ENCODE measurements around the gene NAT8.
"Not testable (repeated sequence)": the region's sequence is repeated elsewhere in the genome, so short reads cannot be mapped to it uniquely, and the experiment has no call there.

Gene NAT8

DNA sequence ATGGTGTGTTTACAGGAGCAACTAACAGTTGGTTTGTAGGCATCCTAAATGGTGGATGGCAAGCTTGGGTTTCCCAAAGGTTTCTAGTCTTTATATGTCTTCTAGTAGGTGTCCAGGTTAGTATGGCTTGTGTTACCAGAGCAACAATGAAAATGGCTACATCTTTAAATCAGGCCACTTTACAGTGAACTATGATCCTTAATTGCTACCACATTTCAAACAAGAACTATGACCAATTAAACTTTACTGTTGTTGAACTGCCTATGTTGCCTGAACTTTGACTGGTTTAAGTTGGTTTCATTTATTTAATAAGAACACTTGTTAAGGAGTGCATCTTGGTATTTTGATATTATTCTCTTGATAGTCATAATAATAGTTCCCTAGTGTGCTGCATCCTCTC is 5.2 kb downstream of the NAT8 start:
- not testable (repeated sequence) for DNase-seq (ENCODE audit: low read depth)

DNA sequence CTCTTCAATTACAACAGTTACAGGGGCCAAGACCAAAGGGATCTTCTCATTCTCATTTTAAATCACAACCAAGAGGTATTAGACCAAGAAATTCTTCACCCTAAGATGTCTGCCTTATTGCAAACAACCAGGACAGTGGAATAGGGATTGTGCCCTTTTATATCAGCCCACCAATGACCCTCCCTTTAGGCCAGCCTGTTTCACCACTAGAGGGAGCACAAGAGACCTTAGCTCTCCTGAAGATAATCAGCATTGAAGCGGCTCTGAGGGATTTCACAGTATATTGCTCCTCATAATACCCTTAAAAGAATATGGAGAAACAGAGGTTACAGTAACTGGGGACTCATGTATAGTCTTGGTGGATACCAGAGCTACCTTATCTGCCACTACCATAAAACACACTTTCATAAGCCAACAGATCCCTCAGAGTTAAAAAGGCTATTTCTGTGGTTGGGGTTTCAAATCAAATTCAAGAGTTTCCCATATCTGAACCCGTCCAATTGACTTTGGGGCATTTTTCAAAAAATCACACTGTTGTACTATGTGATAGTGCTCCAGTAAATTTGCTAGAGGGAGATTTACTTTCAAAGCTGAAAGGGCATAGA is 11.5 kb downstream of the NAT8 start:
- DNase-seq (ENCODE audit: low read depth) = not testable (repeated sequence)

DNA sequence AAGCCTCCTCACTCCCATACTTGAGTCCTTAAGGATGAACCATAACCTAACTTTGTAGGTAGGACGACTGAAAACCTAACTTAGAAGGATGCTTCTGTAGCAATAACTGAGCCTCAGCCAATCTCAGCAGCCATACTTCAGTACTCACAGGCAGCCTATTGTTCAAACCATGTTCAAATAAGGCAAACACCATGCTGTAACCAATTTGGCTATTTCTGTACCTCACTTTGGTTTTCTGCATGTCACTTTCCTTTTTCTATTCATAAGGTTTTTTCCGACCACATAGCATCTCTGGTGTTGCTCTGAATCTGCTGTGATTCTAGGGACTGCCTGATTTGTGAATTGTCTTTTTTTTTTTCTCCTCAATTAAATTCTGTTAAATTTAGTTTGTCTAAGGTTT is 13.7 kb downstream of the NAT8 start:
- not testable (repeated sequence) for DNase-seq (ENCODE audit: low read depth)

DNA sequence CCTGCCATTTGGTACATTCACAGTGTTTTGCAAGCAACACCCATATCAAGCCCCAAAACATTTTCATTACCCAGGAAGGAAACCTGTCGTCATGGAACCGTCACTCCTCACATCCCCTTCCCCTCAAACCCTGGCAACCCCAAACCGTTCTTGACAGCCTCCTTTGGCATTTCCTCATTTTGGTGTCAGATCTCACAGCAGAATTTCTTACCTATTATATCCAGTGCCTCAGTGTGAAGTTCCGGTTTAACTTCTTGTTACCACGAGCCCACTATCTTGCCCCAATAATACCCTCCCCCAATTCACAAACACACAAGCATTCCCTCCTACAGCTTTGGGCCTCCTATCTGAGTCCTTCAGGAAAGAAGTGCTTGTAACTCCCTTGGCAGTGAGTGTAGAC is 16.0 kb downstream of the NAT8 start:
- not testable (repeated sequence) for DNase-seq (ENCODE audit: low read depth)

DNA sequence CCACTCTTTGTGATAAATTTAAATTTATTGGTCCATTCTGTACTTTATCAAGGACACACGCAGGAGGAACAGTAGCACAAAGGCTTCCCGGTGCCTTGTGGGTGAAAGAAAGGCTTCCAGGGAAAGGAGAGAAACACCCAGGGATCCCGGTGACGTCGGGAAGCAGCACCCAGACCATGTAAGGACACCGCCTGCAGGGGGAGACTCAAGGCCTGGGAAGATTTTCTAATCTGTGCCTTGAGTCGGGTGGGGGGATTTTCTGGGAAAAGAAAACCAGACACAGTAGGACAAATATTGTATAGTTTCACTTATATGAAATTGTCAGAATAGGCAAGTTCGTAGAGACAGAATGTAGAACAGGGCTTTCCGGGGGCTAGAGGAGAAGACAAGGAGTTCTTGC is 17.6 kb downstream of the NAT8 start:
- not testable (repeated sequence) for DNase-seq (ENCODE audit: low read depth)

DNA sequence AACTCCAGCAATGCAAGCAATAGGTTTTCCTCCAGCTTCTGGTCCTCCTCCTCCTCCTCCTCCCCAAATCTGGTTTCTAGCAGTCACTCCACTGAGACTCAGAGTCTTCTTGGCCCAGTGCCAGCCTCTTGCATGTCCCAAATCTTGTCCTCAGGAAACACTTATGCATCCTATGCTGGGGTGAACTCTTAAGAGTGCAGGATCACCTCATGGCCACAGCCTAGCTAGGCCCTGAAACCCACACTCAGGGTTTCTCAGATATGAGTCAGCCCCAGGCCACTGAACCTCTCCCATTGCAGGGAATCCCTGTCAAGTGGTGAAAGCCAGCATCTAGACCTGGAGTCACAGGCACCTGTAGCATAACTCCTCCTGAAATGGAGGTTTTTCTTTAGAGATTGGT is 18.2 kb downstream of the NAT8 start:
- not testable (repeated sequence) for DNase-seq (ENCODE audit: low read depth)

DNA sequence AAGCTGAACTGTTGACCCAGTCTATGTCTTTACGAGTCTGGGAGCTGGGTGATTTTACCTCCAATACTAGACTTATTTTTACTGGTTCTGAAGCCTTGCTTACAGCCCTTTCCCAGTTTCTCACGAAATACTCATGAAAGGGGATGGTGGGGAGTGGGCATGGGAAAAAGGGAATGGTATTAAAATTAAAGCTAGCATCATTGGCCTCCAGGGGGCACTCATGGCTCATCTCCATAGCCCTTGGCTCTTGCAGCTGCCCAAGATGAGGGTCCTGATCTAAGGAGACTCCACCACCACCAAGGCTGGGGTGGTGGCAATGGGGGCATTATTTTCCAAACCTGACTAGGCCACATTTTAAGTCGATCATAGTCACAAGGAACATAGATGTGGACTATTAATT is 22.3 kb downstream of the NAT8 start:
- DNase-seq (ENCODE audit: low read depth) = not testable (repeated sequence)

DNA sequence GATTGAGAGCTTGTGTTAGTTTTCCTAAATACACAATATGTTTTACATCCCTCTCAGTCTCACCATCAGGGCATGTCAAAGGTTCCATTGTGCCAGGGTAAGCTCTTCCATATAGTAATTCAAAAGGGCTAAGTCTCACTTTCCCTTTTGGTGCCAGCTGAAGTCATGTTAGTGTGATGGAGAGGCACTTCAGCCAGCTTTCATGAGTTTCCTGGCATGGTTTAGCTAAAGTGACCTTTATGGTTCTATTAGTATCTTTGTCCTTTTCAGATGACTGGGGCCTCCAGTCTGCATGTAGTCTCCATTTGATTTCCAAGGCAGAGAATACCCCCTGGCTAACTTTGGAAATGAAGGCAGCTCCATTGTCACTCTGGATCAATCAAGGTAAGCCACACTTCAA is 27.2 kb downstream of the NAT8 start:
- no peak for DNase-seq (ENCODE audit: low read depth)

DNA sequence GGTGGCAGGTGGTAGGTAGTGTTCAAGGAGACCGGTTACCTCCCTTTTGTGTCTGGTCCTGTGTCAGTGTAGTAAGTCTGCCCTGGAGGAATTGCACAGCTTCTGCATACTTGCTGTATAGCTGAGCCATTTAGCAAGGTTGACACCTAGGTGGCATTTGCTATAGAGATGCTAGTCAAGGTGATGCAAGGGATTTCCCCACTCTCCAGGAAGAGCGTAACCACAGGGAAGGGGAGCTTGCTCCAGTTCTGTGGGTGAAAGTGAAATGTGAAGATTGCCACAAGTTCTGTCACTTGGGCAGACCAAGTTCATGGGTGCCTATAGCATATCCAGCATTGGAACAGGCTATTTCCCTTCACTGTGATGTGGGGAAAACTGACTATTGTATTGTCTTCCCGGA is 28.1 kb downstream of the NAT8 start:
- no peak for DNase-seq (ENCODE audit: low read depth)

DNA sequence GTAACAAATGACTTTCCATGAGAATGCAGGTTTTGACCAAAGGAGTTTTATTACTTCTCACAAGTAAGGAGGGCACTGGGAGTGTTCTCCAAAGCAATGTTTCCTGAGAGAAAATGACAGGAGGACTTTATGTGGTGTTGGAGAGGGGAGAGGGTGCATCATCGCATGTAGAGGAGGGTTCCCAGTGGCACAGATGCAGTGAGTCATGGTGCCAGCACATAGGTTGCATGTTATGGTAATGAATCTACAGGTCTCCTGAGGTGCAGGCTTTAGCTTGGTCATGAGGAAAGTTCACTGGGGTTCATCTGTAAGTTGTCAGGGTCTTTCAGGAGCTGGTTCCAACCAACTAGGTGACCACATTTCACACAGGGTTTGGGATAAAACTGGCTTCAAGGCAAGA is 30.4 kb downstream of the NAT8 start:
- DNase-seq (ENCODE audit: low read depth) = no peak

DNA sequence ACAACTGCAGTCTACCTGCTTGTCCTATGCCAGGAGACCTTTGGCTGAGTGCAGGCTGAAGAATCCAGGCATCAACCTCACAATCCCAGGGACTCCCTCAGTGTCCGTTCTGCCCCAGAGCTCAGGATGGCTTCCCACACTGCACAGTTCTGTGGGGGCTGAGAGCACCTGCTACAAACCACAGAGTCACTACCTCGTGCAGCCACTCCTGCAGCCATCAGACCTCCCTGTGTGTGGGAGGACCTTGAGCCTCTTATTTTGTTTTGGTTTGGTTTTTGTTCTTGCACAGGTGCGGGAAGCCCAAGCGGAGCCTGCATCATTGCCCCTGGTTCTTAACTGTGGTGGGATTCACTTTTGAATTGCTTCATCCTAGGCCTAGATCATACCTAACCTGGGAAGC is 31.0 kb downstream of the NAT8 start:
- DNase-seq (ENCODE audit: low read depth) = no peak

DNA sequence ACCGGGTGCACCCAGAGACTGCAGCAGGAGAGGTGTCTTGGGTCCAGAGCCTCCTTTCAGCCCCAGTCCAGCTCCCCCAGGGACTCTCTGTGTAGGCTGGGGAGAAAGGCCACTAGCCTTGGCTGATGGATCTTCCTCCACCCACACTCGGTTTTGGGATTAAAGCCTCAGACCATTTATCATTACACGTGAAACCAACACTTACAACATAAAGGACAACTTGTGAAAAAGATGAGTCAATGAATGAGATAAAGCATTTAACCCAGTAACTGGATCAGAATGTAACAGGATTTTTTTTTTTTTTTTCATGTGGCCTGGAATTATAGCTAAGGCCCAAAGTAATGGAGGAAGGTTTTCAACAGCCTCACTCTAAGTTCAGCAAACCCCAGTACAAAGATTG is 32.1 kb downstream of the NAT8 start:
- DNase-seq (ENCODE audit: low read depth) = no peak

DNA sequence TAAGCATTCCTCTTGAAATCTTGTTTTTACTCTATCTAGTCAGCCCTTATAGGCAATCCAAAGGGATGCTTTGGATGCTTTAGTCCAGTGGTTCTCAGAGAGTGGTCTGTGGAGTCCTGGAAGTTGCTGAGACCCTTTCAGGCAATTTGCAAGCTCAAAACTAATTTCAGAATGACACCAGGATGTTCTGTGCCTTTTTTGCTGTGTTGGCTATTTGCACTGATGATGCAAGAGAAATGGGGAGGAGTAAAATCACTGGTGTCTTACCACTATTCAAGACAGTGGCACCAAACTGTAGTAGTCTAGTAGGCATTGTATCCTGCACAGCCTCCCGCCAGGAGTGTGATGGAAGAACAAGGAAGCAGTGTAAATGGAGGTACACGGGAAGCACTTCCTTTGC is 37.6 kb downstream of the NAT8 start:
- not testable (repeated sequence) for DNase-seq (ENCODE audit: low read depth)

DNA sequence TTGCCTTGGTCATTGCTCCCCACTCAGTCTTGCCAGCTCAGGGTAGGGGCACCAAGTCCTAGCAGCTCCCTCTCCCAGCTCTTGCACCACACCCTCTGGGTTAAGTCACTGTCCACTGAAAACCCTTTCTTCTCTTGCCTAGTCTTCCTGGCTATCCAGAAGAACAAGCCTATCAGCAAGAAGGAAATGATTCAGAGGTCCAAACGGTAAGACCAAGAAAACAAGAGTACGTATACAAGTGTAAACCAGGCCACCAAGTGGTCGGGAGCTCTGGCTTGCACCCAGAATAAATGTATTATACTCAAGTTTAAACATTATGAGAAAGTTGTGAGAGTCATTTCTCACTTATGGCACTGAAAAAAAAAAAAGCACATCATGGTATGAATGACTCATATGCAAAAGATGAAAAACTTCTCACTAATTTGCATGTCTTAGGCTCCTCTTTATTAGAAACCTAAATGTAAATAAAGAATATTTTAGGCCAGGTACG is 39.1 kb downstream of the NAT8 start:
- DNase-seq (ENCODE audit: low read depth) = not testable (repeated sequence)

DNA sequence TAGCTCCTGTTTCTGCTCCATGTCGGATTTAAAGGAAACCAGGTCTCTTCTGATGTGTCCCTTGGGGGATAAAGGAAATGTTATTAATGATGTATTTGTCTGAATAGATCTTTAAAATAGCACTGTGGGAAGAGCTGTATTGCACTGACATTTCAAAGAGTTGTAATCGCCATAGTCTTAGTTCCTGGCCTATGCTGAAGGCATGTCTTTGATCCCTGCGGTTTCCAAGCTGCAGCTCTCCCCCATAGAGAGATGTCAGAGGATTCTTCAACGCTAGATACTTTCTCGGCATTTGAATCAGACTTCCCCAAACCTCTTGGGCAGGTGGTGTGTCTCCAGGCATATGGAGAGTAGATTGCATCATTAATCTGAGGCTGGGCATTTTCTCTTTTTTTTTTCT is 40.4 kb downstream of the NAT8 start:
- DNase-seq (ENCODE audit: low read depth) = no peak

DNA sequence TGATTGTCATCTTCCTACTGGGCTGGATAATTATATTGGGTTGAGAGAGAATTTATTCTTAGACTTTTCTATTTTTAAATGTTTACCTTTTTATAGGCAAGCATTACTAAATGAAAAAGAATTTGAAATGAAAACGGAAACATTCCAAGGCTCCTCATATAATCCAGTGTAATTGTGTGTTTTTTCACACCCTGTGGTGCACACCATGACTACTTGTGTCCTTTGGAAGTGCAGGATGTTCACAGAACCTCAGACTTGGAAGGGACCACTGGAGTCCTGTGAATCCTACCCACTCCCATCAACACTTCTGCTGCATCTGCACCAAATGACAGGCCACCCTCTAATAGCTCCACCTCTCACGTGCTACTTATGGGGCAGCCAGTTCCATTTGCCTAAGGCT is 48.0 kb downstream of the NAT8 start:
- no peak for DNase-seq (ENCODE audit: low read depth)

DNA sequence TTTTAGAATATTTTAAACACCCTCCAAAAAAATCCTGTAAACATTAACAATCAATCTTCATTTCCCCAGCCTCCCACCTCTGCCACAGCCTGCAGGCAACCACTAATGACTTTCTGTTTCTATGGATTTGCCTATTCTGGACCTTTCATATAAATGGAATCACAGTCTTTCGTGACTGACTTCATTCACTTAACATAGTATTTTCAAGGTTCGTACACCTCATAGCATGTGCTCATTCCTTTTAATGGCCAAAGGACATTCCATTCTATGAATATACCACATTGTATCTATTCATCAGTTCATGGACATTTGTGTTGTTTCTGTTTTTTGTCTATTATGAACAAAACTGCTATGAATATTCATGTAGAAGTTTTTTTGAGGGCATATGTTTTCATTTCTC is 48.5 kb downstream of the NAT8 start:
- no peak for DNase-seq (ENCODE audit: low read depth)
